Amygdala (tissue), 56 donors: ENCODE measurements around the gene PKNOX1.
"Not testable (repeated sequence)": the region's sequence is repeated elsewhere in the genome, so short reads cannot be mapped to it uniquely, and the experiment has no call there.

Experiments used
- DNase-seq, 56 donors: peaks; one replicate each; lab custom pipeline; 2025; lab: John Stamatoyannopoulos, UW

Gene PKNOX1

GRCh38 chr21:42973991-42974831 lies at the start of gene PKNOX1:
PKNOX1 (plus strand) TSS chr21:42974562; CDS start chr21:43004382, 29,820 bp downstream.
- peak; percentile 78 to 100 (median 99) for DNase-seq

GRCh38 chr21:42925114-42925926 lies 49.0 kb upstream of the PKNOX1 start, which contains the start of gene ERVH48-1:
ERVH48-1 (minus strand) TSS chr21:42925630; CDS start chr21:42919006, 6,624 bp downstream.
- no peak for DNase-seq

- DNase-seq, result peak in 9 of 56 donors; percentile 4 to 50 (median 19)
These were observed 46.7 kb upstream of the PKNOX1 start for GRCh38 chr21:42927474-42928200.

GRCh38 chr21:42929969-42930368 lies 44.4 kb upstream of the PKNOX1 start:
- no peak for DNase-seq

- no peak for DNase-seq
These were observed 42.7 kb upstream of the PKNOX1 start for GRCh38 chr21:42931560-42932235.

- DNase-seq, result not testable (repeated sequence)
These were observed 41.8 kb upstream of the PKNOX1 start for GRCh38 chr21:42932378-42933136.

- not testable (repeated sequence) for DNase-seq
These were observed 41.0 kb upstream of the PKNOX1 start for GRCh38 chr21:42933137-42933970.

- DNase-seq, result not testable (repeated sequence)
These were observed 40.4 kb upstream of the PKNOX1 start for GRCh38 chr21:42933973-42934372.

- DNase-seq, result not testable (repeated sequence)
These were observed 38.0 kb upstream of the PKNOX1 start for GRCh38 chr21:42936360-42936759.

- DNase-seq, result not testable (repeated sequence)
These were observed 37.1 kb upstream of the PKNOX1 start for GRCh38 chr21:42937034-42937940.

- DNase-seq, result no peak
These were observed 36.3 kb upstream of the PKNOX1 start for GRCh38 chr21:42937960-42938605.

- DNase-seq, result not testable (repeated sequence)
These were observed 35.8 kb upstream of the PKNOX1 start for GRCh38 chr21:42938606-42938995.

GRCh38 chr21:42939582-42940413 lies 34.6 kb upstream of the PKNOX1 start:
- peak in 43 of 56 donors; percentile 3 to 84 (median 45) for DNase-seq

- DNase-seq, result no peak
These were observed 32.7 kb upstream of the PKNOX1 start for GRCh38 chr21:42941696-42942085.

- no peak for DNase-seq
These were observed 32.1 kb upstream of the PKNOX1 start for GRCh38 chr21:42942244-42942643.
